HCT116 (cell line): Measurements from ENCODE around the gene DHX58. TPM values are rescaled to one million over a fixed set of nuclear protein-coding genes. Genes with fewer than 3 reads are reported as not detected.

ENCODE experiments used
- ATAC-seq: fragments of 200-7000 bp; cut with Tn5 transposase; 2 replicates; pipeline ENCODE4 v1.9.1; 2020; ENCODE audit warnings: mild to moderate bottlenecking, moderate library complexity
- BruUV-seq: library from RNA; stranded (reverse); fragments of 400-500 nt; replicated peaks from 2 replicates; lab custom pipeline; 2021; lab: Mats Ljungman, UMichigan
- CTCF ChIA-PET: fragments of 300-600 bp; sonication (Branson Sonifier 250); formaldehyde crosslinking; loops from one replicate; lab custom pipeline; 2021; ENCODE audit warnings: antibody characterized with exemption; lab: Charles Lee
- POLR2A ChIA-PET: fragments of 300-600, 350-600 bp; sonication (Branson Sonifier 250); formaldehyde crosslinking; loops from one replicate; lab custom pipeline; 2021; ENCODE audit warnings: antibody characterized with exemption; lab: Charles Lee
- RAD21 ChIA-PET, 2 experiments: fragments of 300-600 bp; sonication (Branson Sonifier 250); formaldehyde crosslinking; loops; one replicate each; lab custom pipeline; 2023; ENCODE audit warnings: low total read pairs in 2 of 2; ENCODE audit not compliant: uncharacterized antibody in 2 of 2, unreplicated experiment in 2 of 2, low non-redundant PET in 1 of 2; lab: Charles Lee
- DNase-seq: peaks from one replicate; pipeline ENCODE4 v3.0.0-alpha.2; 2010; ENCODE audit warnings: low read depth, low spot score
- H2AFZ ChIP-seq: fragments of 200-600 bp; shearing (Covaris generic), sonication (generic); 2 replicates; pipeline ENCODE4 v1.6.1; 2017; ENCODE audit warnings: low read depth, mixed run types, mixed read lengths, antibody characterized with exemption, low read length; ENCODE audit not compliant: poor library complexity, severe bottlenecking
- H3K27ac ChIP-seq: 2 replicates; pipeline ENCODE4 v1.5.1; 2012; ENCODE audit warnings: low read depth, low read length
- H3K27me3 ChIP-seq: fragments of 200-600 bp; sonication (generic); 2 replicates; pipeline ENCODE4 v1.6.1; 2016; ENCODE audit warnings: mixed run types, low read length, mixed read lengths; ENCODE audit not compliant: insufficient read depth
- H3K36me3 ChIP-seq, 2 experiments: fragments of 200-500 bp in 1 of 2; fragments of 200-600 bp in 1 of 2; sonication (Bioruptor generic) in 1 of 2; sonication (generic) in 1 of 2; 2 replicates each; pipeline versions ENCODE4 v1.5.1 to v1.6.1; 2014 to 2016; ENCODE audit warnings: low read length in 2 of 2, inconsistent platforms in 1 of 2, mixed read lengths in 1 of 2, mixed run types in 1 of 2; ENCODE audit not compliant: insufficient read depth in 2 of 2, control insufficient read depth in 1 of 2
- H3K4me1 ChIP-seq, 2 experiments: fragments of 200-600 bp in 1 of 2; sonication (generic) in 1 of 2; 2 replicates each; pipeline versions ENCODE4 v1.5.1 to v1.6.1; 2012 to 2017; ENCODE audit warnings: low read length in 2 of 2, inconsistent platforms in 1 of 2, mild to moderate bottlenecking in 1 of 2, mixed read lengths in 1 of 2, mixed run types in 1 of 2, moderate library complexity in 1 of 2; ENCODE audit not compliant: insufficient read depth in 2 of 2, control insufficient read depth in 1 of 2
- H3K4me2 ChIP-seq: fragments of 200-600 bp; sonication (generic); 2 replicates; pipeline ENCODE4 v1.6.1; 2017; ENCODE audit warnings: mixed run types, low read length, mixed read lengths
- H3K4me3 ChIP-seq, 2 experiments: fragments of 200-600 bp in 1 of 2; sonication (generic) in 1 of 2; replicated peaks in 1 of 2; 2 replicates each; pipeline ENCODE4 v1.5.1; 2011 to 2016; ENCODE audit warnings: low read length in 2 of 2, control low read depth in 1 of 2, low read depth in 1 of 2, mild to moderate bottlenecking in 1 of 2, mixed read lengths in 1 of 2, mixed run types in 1 of 2
- H3K79me2 ChIP-seq: fragments of 200-600 bp; sonication (generic); 2 replicates; pipeline ENCODE4 v1.6.1; 2017; ENCODE audit warnings: mild to moderate bottlenecking, mixed run types, low read length, moderate library complexity, mixed read lengths; ENCODE audit not compliant: insufficient read depth
- H3K9ac ChIP-seq: fragments of 200-600 bp; sonication (generic); 2 replicates; pipeline ENCODE4 v1.6.1; 2016; ENCODE audit warnings: low read length, mixed read lengths
- H3K9me2 ChIP-seq: fragments of 200-600 bp; sonication (generic), shearing (Covaris generic); 2 replicates; pipeline ENCODE4 v1.6.1; 2017; ENCODE audit warnings: mixed run types, mild to moderate bottlenecking, moderate library complexity; ENCODE audit not compliant: insufficient read depth
- H3K9me3 ChIP-seq, 2 experiments: fragments of 200-500 bp in 1 of 2; fragments of 200-600 bp in 1 of 2; sonication (Bioruptor generic) in 1 of 2; sonication (generic) in 1 of 2; 2 replicates each; pipeline ENCODE4 v1.6.1; 2014 to 2017; ENCODE audit warnings: low read length in 2 of 2, mixed read lengths in 2 of 2, inconsistent platforms in 1 of 2, low read depth in 1 of 2, mild to moderate bottlenecking in 1 of 2, mixed run types in 1 of 2, moderate library complexity in 1 of 2; ENCODE audit not compliant: control insufficient read depth in 1 of 2, insufficient read depth in 1 of 2
- H4K20me1 ChIP-seq: fragments of 200-600 bp; sonication (generic), shearing (Covaris generic); 2 replicates; pipeline ENCODE4 v1.6.1; 2017; ENCODE audit warnings: mixed run types, mild to moderate bottlenecking, moderate library complexity; ENCODE audit not compliant: insufficient read depth
- EGR1 ChIP-seq: IDR thresholded peaks from 2 replicates; pipeline ENCODE4 v1.6.1; 2012; ENCODE audit warnings: low read depth
- ELF1 ChIP-seq: IDR thresholded peaks from 2 replicates; pipeline ENCODE4 v1.6.1; 2012; ENCODE audit warnings: low read depth, borderline replicate concordance
- FOSL1 ChIP-seq: IDR thresholded peaks from 2 replicates; pipeline ENCODE4 v1.6.1; 2012; ENCODE audit warnings: low read depth
- JUND ChIP-seq: IDR thresholded peaks from 2 replicates; pipeline ENCODE4 v1.6.1; 2012
- POLR2A ChIP-seq: IDR thresholded peaks from 2 replicates; pipeline ENCODE4 v1.7.0; 2011; ENCODE audit warnings: borderline replicate concordance; ENCODE audit not compliant: insufficient read depth, insufficient read length; ENCODE audit errors: extremely low read depth
- REST ChIP-seq: IDR thresholded peaks from 2 replicates; pipeline ENCODE4 v1.6.1; 2012; ENCODE audit warnings: low read depth
- SRF ChIP-seq: IDR thresholded peaks from 2 replicates; pipeline ENCODE4 v1.6.1; 2012; ENCODE audit warnings: low read depth
- ZBTB33 ChIP-seq: IDR thresholded peaks from 2 replicates; pipeline ENCODE4 v1.6.1; 2011; ENCODE audit warnings: mild to moderate bottlenecking, low read length, moderate library complexity; ENCODE audit not compliant: insufficient replicate concordance; ENCODE audit errors: extremely low read depth
- ZNF274 ChIP-seq: fragments of 200-500 bp; sonication (Bioruptor generic); IDR thresholded peaks from 2 replicates; pipeline ENCODE4 v1.6.1; 2014; ENCODE audit warnings: mild to moderate bottlenecking, low read depth, low read length, inconsistent platforms
- intact Hi-C: fragments of 100-400 bp; cut with micrococcal nuclease; formaldehyde crosslinking; loops from 2 replicates; pipeline ENCODE4 v1.10.0; 2022
- total RNA-seq: library from RNA; stranded (reverse); gene quantifications from one replicate; pipeline ENCODE4 v1.2.1, GENCODE V29; 2021; ENCODE audit not compliant: unreplicated experiment

DHX58 gene
- total RNA-seq, 1 experiment from 2014 or later: 1.2 TPM

GRCh38 chr17:42124256-42124655 lies 11.7 kb upstream of the DHX58 start:
- ATAC-seq (no peak), DNase-seq (no peak)
- Histone ChIP-seq H3K27ac (no peak overlapping the region), H3K4me1 (peaks cover 5 to 17% of the 10 kb centered on the region in 2 experiments; a peak in 3 of 4 replicates), H3K36me3 (peaks cover 22 to 36% of the 10 kb centered on the region in 2 experiments; a peak in 3 of 4 replicates), H3K4me3 (no peak overlapping the region), H3K9ac (no peak overlapping the region), H2AFZ (no peak overlapping the region), H3K9me3 (no peaks in the 10 kb centered on the region), H3K4me2 (no peak overlapping the region), H3K9me2 (no peaks in the 10 kb centered on the region), H3K79me2 (no peaks in the 10 kb centered on the region), H4K20me1 (no peaks in the 10 kb centered on the region), H3K27me3 (no peaks in the 10 kb centered on the region)
- TF ChIP-seq ELF1: no peak
- no peak for TF ChIP-seq ZBTB33
- TF ChIP-seq REST: no peak
- TF ChIP-seq POLR2A: no peak
- no peak for TF ChIP-seq ZNF274
- no peak for TF ChIP-seq EGR1
- TF ChIP-seq FOSL1: no peak
- TF ChIP-seq JUND: no peak
- no peak for TF ChIP-seq SRF
- ChIA-PET POLR2A (no interaction called here), RAD21 (no interaction called here), CTCF (no interaction called here)
- no TSS peak for BruUV-seq
- intact Hi-C loops: no loop called here
